GM19395 (cell line): Measurements from ENCODE around the gene CLIP4.

Experiments
- ATAC-seq: cut with Tn5 transposase; IDR thresholded peaks from one replicate; pipeline ENCODE4 v1.9.1; 2021; ENCODE audit warnings: mild to moderate bottlenecking, moderate library complexity; ENCODE audit not compliant: unreplicated experiment

The CLIP4 gene

DNA sequence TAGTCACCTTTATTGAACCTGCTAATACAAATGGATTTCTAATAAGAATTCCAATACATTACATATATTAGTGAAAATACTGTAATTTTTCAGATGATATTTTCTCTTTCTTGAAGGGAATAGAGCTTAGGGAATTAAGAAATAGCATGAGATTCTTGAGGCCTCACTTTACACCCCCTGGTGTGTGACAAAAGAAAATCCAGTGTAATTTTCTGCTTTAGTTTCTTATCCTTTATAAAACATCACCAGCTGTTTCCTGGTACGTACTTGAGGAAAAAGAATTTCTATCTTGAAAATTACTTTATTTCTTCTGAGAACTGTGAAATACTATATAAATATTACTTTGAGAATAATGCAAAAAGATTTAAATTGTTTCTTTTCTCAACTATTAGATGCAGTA is 71.6 kb downstream of the CLIP4 start:
- ATAC-seq = no peak

DNA sequence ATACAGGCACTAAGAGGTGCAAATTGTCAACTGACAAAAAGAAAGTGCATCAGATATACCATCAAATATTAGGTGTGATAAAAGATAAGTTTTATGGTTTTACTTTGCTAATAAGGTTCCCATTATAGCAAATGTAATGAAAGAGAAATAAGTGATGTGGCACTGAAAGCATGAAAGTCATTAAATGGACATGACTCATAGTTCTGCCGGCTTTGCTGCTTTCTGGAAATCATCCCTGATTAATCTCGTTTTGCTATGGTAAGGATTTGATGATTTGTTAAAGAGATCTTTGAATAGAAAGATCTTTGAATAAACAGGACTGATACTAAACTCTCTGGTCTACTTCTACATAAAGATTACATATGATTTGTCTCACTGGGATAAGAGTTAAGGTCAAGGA is 72.7 kb downstream of the CLIP4 start:
- ATAC-seq = no peak

DNA sequence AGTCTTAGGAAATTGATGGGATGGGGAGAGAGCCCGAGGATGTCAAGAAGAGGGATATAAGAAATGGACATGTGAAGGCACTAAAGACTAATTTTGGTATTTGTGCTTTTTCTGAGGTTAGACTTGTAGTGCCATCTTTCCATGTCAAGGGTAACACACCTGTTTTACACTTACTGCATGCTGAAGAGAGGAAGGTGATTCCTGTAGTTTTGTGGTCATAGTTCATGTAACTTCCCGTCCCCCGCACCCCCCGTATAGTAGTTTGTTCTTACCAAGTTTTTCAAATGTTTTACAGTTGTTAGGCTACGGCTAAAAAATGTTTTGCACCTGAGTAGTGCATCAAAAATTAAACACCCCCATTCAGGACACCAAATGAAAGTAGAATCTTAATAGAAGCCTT is 73.8 kb downstream of the CLIP4 start:
- ATAC-seq = peak; percentile 87

DNA sequence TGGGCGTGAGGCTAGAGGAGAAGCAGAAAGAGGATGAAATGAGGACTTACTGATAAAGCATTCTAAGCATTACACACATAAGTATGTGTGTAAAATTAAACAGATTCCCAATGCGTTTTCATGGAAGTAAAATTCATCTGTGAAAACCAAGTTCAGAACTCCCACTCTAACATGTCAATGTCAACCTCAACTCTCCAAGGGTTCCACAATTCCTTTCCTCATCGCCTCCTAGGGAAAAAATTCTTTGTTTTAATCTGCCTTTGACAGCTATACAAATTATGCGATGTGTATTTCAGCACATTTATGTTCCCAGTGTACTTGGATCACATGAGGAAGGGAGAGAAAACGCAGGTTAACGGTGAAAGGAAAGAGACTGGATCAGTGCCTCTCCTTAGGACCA is 76.6 kb downstream of the CLIP4 start:
- ATAC-seq = no peak

DNA sequence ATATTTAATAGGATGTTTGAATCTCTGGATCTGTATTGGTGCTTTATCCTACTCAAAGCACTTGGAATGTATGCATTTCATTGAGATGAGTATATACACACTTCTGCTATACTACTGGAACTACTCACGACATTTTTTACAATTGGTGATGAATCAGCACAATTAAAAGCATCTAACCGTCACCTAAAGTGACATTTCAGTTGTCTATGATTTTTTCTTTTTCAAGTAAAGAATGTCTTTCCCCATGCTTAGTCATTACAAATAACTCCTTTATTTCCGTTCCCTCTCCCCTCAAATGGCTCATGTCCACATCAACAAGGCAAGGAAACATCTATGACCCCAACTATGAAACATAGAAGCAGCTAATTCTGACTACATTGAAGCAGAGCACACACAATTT is 77.3 kb downstream of the CLIP4 start:
- no peak for ATAC-seq

- no peak for ATAC-seq
These were observed 77.9 kb downstream of the CLIP4 start for GRCh38 chr2:29193111-29193510.

DNA sequence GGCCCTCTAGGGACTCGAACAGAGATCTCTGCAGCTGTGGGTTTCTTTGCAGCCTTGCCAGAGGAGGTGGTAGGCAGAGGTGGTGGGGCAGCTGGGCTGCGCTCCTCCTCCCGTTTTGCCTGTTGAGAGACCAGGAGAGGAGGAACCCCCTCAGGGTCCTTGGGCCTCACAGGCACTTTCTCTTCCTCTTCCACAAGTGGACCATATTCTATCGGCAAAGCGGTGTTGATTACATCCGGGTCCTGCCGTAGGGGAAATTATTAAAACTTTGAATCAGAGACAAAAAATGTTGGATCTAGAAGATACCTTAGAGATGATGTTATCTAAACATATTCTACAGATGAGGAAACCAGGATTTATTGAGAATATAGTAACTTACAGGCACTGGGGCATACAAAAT is 78.5 kb downstream of the CLIP4 start:
- ATAC-seq = no peak

GRCh38 chr2:29195796-29196195 is 80.6 kb downstream of the CLIP4 start:
- no peak for ATAC-seq

DNA sequence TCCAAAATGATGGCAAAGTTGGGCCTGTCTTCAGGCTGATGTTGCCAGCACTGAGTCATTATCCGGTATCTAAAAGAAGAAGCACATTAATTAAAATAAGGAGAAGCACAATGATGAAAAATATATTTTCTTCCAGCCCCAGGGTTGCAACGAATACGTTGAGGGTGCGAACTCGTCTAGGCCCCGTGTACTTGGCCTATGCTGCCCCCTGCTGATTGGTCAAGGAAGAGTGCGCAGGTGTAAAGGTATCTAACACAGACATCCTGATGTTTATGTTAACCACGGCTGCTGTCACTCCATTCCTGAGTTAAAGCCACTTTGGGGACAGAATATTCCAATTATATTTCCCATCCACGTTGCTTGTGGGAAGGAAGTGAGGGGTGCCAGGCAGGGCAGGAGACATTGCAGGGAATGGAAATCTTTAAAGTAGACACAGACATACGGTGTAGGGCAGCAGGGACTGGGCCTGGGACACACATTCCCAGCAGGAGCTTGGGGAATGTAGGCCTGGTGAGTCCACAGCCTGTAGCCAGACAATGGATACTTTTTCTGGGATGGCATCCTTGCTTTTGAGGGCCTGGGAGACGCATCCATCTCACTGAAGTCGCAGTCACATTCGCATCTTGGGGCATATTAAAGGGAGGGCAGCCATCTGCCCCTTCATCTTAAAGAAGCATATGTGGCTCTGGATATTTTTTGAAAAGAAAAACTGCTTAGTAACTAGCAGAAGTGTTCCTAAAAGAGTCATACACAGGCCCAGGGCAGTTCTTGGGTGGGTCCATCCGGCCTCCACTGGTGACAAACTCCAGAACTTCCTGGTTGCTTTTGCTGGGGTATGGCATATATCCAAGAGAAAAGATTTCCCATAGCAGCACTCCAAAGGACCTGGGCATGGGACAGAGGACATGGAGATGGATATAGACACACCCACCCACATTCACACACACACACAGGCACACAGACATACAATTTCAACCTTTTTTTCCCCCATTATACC is 81.9 kb downstream of the CLIP4 start:
- ATAC-seq = peak; percentile 75

DNA sequence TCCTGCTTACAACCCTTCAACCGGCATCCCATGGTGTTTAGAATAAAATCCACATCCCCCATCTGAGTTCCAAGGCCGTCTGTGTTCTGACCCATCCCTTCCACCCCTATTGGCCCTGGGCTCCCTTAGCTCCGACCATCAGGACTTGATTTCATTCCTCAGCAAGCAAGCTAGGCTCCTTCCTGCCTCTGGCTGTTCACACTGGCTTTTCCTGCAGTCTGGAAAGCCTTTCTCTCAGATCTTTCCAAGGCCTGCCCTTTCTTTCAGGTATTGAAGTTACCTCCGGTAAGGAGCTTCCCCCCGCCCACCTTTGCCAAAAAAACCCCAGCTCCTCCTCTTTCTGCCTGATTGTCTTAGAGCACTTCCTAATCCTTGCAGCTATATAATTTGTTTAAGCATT is 86.8 kb downstream of the CLIP4 start:
- no peak for ATAC-seq

- ATAC-seq = no peak
These were observed 87.7 kb downstream of the CLIP4 start for GRCh38 chr2:29202819-29203495.

DNA sequence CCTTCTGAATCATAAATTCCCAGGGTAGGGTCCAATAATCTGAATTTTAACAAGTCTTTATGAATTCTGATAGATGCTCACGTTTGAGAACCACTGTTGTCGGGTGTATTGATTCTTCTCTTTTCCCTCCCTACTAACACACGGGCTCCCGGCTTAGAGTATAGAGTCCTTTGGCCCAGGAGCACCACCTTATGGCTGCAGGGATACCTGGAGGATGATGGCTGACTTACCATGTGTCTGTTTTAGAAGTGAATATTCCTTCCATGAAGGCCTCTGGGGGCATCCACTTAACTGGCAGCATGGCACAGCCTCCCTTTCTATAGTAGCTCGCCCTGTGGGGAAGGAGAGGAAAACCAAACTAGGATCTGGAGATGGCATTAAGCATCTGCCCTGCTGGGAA is 91.7 kb downstream of the CLIP4 start:
- no peak for ATAC-seq

GRCh38 chr2:29207352-29208148 is 92.3 kb downstream of the CLIP4 start:
- ATAC-seq = no peak

DNA sequence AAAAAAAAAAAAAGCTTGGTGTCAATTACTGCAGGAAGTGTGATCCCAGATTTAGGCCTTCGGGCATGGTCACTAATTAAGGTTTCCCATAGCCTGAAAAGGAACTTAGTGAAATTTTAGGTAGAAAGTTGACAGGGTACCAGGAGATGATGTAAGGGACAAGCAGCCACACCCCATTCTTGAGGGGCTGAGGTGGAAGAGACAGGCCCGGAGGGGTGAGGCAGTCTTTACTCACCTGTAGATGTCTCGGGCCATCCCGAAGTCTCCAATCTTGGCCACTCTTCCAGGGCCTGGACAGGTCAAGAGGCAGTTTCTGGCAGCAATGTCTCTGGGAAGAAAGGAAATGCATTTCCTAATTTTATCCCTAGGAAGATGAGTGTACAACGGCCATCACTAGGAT is 94.3 kb downstream of the CLIP4 start:
- ATAC-seq = no peak

- no peak for ATAC-seq
These were observed 96.8 kb downstream of the CLIP4 start for GRCh38 chr2:29212009-29212408.

DNA sequence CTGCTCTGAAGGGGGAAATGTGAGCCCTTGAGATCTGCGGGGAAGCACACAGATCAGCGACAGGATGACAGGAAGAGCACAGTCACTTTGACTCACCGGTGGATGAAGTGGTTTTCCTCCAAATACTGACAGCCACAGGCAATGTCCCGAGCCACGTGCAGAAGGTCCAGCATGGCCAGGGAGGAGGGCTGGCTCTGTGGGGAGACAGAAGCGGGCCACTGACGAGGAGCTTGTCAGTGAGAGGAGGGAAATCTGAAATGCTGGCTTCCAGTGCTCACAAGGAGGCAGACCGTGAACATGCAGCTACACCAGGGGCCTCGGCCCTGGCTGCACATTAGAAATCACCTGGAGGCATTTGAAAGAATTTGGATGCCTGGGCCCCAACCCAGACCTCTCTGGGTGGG is 98.7 kb downstream of the CLIP4 start:
- ATAC-seq = no peak

DNA sequence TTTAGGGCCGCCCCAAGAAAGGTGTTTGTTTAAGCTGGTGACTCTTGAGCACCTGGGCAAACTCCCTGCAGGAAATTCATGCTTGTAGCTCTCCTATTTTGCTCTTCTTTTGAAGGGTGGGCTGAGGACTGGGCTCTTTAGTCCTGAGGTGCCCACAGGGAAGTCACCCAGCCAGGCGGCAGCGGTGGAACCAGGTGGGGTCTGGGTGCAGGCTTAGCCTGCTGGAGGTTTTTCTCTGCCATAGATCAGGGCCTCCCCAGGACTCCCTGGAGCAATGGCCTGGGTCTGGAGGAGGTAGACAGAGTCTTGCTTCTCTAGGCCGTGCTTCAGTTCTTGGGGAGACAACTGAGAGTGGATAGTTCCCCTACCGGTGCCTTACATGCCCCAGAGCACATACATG is 99.9 kb downstream of the CLIP4 start:
- no peak for ATAC-seq

- no peak for ATAC-seq
These were observed 100.8 kb downstream of the CLIP4 start for GRCh38 chr2:29215739-29216608.

- no peak for ATAC-seq
These were observed 101.3 kb downstream of the CLIP4 start for GRCh38 chr2:29216609-29216909.

GRCh38 chr2:29218071-29218470 is 102.9 kb downstream of the CLIP4 start:
- ATAC-seq = no peak
